GM12878 (cell line): Measurements from ENCODE around the gene GLYAT. TPM values are rescaled to one million over a fixed set of nuclear protein-coding genes. Genes with fewer than 3 reads are reported as not detected.

Experiments used
- ATAC-seq: fragments of 200-7000 bp; cut with Tn5 transposase; 3 replicates; pipeline ENCODE4 v1.9.1; 2020; ENCODE audit warnings: mild to moderate bottlenecking, moderate library complexity
- BruUV-seq: library from RNA; stranded (reverse); fragments of 400-500 nt; replicated peaks from 2 replicates; lab custom pipeline; 2021; lab: Mats Ljungman, UMichigan
- CTCF ChIA-PET: fragments of 300-600 bp; sonication (Branson Sonifier 250); formaldehyde crosslinking; extraction: SDS; loops from one replicate; lab custom pipeline; 2021; ENCODE audit warnings: inconsistent platforms; lab: Yijun Ruan, JAX
- POLR2A ChIA-PET: fragments of 350-600 bp; formaldehyde crosslinking; extraction: SDS; loops from one replicate; lab custom pipeline; 2021; ENCODE audit warnings: inconsistent platforms; lab: Charles Lee
- RAD21 ChIA-PET: fragments of 300-600 bp; sonication (Branson Sonifier 250); formaldehyde crosslinking; loops from one replicate; lab custom pipeline; 2023; ENCODE audit warnings: antibody characterized with exemption; ENCODE audit not compliant: unreplicated experiment; lab: Charles Lee
- SMC1A ChIA-PET: fragments of 300-600 bp; sonication (Branson Sonifier 250); formaldehyde crosslinking; loops from one replicate; lab custom pipeline; 2023; ENCODE audit not compliant: unreplicated experiment, uncharacterized antibody; lab: Charles Lee
- DNase-seq: peaks from one replicate; pipeline ENCODE4 v3.0.0-alpha.2; 2011; ENCODE audit warnings: low read depth, low spot score
- FAIRE-seq: peaks from 3 replicates; lab custom pipeline; 2011; peaks lifted over from hg19 to GRCh38; lab: Jason Lieb, UNC
- H2AFZ ChIP-seq: 2 replicates; pipeline ENCODE4 v1.6.0; 2011; ENCODE audit warnings: low read depth, low read length, control low read depth; ENCODE audit not compliant: control insufficient read depth
- H3K27ac ChIP-seq: 2 replicates; pipeline ENCODE4 v1.5.1; 2011; ENCODE audit warnings: control low read depth; ENCODE audit not compliant: control insufficient read depth, insufficient read depth
- H3K27me3 ChIP-seq, 2 experiments: replicated peaks in 1 of 2; 2 replicates each; pipeline versions ENCODE4 v1.6.0 to v1.6.1; 2011; ENCODE audit warnings: low read length in 1 of 2; ENCODE audit not compliant: control insufficient read depth in 2 of 2, insufficient read depth in 2 of 2
- H3K36me3 ChIP-seq, 2 experiments: 2 replicates each; pipeline ENCODE4 v1.5.1; 2011; ENCODE audit warnings: low read length in 1 of 2; ENCODE audit not compliant: control insufficient read depth in 2 of 2, insufficient read depth in 2 of 2
- H3K4me1 ChIP-seq: 2 replicates; pipeline ENCODE4 v1.6.1; 2011; ENCODE audit warnings: mild to moderate bottlenecking, low read length, moderate library complexity, mixed read lengths; ENCODE audit not compliant: control insufficient read depth, insufficient read depth
- H3K4me2 ChIP-seq: 2 replicates; pipeline ENCODE4 v1.6.0; 2011; ENCODE audit warnings: control low read depth; ENCODE audit not compliant: control insufficient read depth, insufficient read depth
- H3K4me3 ChIP-seq: fragments of 200-600 bp; sonication (generic); 2 replicates; pipeline ENCODE4 v1.5.1; 2016
- H3K79me2 ChIP-seq: 2 replicates; pipeline ENCODE4 v1.6.0; 2011; ENCODE audit warnings: low read length; ENCODE audit not compliant: control insufficient read depth, insufficient read depth
- H3K9ac ChIP-seq: 2 replicates; pipeline ENCODE4 v1.8.0; 2011; ENCODE audit warnings: low read length, control low read depth, mixed read lengths; ENCODE audit not compliant: control insufficient read depth, insufficient read depth
- H3K9me3 ChIP-seq: replicated peaks from 3 replicates; pipeline ENCODE4 v1.5.1; 2011; ENCODE audit warnings: mild to moderate bottlenecking, low read length; ENCODE audit not compliant: control insufficient read depth, insufficient read depth
- H4K20me1 ChIP-seq: 2 replicates; pipeline ENCODE4 v1.6.0; 2011; ENCODE audit not compliant: control insufficient read depth, insufficient read depth
- ATF7 ChIP-seq: fragments of 450-650 bp; IDR thresholded peaks from 2 replicates; pipeline ENCODE4 v1.6.1; 2016; ENCODE audit warnings: low read depth, mild to moderate bottlenecking
- CEBPZ ChIP-seq: fragments of 150-350 bp; IDR thresholded peaks from 2 replicates; pipeline ENCODE4 v1.6.1; 2016; ENCODE audit warnings: low read depth, low read length
- ESRRA ChIP-seq: IDR thresholded peaks from 2 replicates; pipeline ENCODE4 v1.6.1; 2012; ENCODE audit warnings: mild to moderate bottlenecking, low read length, improper control_type of control experiment
- GATAD2B ChIP-seq: fragments of 450-650 bp; conservative IDR thresholded peaks from 2 replicates; pipeline ENCODE4 v1.6.1; 2017; ENCODE audit warnings: low read depth, mild to moderate bottlenecking, moderate library complexity
- MTA3 ChIP-seq: IDR thresholded peaks from 2 replicates; pipeline ENCODE4 v1.6.1; 2012; ENCODE audit warnings: low read length, inconsistent platforms, borderline replicate concordance
- SIX5 ChIP-seq: IDR thresholded peaks from 2 replicates; pipeline ENCODE4 v1.6.1; 2011; ENCODE audit warnings: mild to moderate bottlenecking, low read depth, low read length, moderate library complexity; ENCODE audit not compliant: severe bottlenecking
- SREBF1 ChIP-seq: IDR thresholded peaks from 2 replicates; pipeline ENCODE4 v1.6.1; 2012; ENCODE audit warnings: mild to moderate bottlenecking, low read length
- SUZ12 ChIP-seq: fragments of 200-600 bp; sonication (generic); IDR thresholded peaks from one replicate; pipeline ENCODE4 v1.6.1; 2018; ENCODE audit warnings: antibody characterized with exemption, mild to moderate bottlenecking; ENCODE audit not compliant: unreplicated experiment
- TARDBP ChIP-seq: IDR thresholded peaks from 2 replicates; pipeline ENCODE4 v1.6.1; 2016; ENCODE audit warnings: borderline replicate concordance
- TBL1XR1 ChIP-seq: IDR thresholded peaks from 2 replicates; pipeline ENCODE4 v1.6.1; 2012; ENCODE audit warnings: low read depth, low read length, improper control_type of control experiment
- ZBTB33 ChIP-seq: fragments of 450-650 bp; IDR thresholded peaks from 2 replicates; pipeline ENCODE4 v1.6.1; 2017; ENCODE audit warnings: mild to moderate bottlenecking
- ZZZ3 ChIP-seq: IDR thresholded peaks from 2 replicates; pipeline ENCODE4 v1.6.1; 2011; ENCODE audit warnings: low read depth; ENCODE audit not compliant: control insufficient read depth, insufficient read length
- WGBS: methylation state at CpG from one replicate; pipeline ENCODE4 v1.1.6; 2016; ENCODE audit warnings: low lambda C conversion rate; ENCODE audit not compliant: insufficient replicate concordance, insufficient coverage; ENCODE audit errors: missing lambda C conversion rate; 5-methylcytosine and 5-hydroxymethylcytosine counted together
- in situ Hi-C: fragments of 300-500 bp; cut with MboI; formaldehyde crosslinking; loops from 9 replicates; pipeline ENCODE4 v1.14.3; 2018; ENCODE audit warnings: mixed read lengths
- intact Hi-C: fragments of 100-400 bp; cut with micrococcal nuclease; formaldehyde crosslinking; loops from one replicate; pipeline ENCODE4 v1.14.2; 2022; ENCODE audit not compliant: unreplicated experiment
- polyA plus RNA-seq, 11 experiments: library from polyadenylated mRNA; depleted of rRNA in 4 of 11; unstranded in 6 of 11; stranded (reverse) in 5 of 11; fragments of >200 nt; fragmentation: Nextera tagmentation in 4 of 11; fragmentation: Illumina TruSeq in 1 of 11; extraction: Ambion mirVana in 4 of 11; extraction: Trizol in 1 of 11; gene quantifications; 1 replicate in 1 of 11; 2 replicates in 10 of 11; pipeline versions ENCODE4 v1.2.1 to v1.2.3, GENCODE V29; 2011 to 2016; ENCODE audit warnings: inconsistent platforms in 2 of 11, missing spikeins in 2 of 11, low read depth in 1 of 11
- total RNA-seq, 4 experiments: library from RNA; depleted of rRNA in 3 of 4; stranded (reverse); fragments of >200 nt in 3 of 4; fragmentation: Illumina TruSeq in 1 of 4; extraction: Trizol in 1 of 4; gene quantifications; 2 replicates each; pipeline versions ENCODE4 v1.2.1 to v1.2.3, GENCODE V29; 2013 to 2021
- TF ChIP-seq, protein P1 (sequence below): fragments of 450-650 bp; conservative IDR thresholded peaks from 2 replicates; pipeline ENCODE4 v1.6.1; 2017; ENCODE audit warnings: mild to moderate bottlenecking, moderate library complexity

The GLYAT gene
- total and polyA plus RNA-seq, 10 of the 15 experiments (the other 5 are each of a cell fraction or from before 2014, with no cell fraction given), result 0.18 TPM; not detected in 9

DNA sequence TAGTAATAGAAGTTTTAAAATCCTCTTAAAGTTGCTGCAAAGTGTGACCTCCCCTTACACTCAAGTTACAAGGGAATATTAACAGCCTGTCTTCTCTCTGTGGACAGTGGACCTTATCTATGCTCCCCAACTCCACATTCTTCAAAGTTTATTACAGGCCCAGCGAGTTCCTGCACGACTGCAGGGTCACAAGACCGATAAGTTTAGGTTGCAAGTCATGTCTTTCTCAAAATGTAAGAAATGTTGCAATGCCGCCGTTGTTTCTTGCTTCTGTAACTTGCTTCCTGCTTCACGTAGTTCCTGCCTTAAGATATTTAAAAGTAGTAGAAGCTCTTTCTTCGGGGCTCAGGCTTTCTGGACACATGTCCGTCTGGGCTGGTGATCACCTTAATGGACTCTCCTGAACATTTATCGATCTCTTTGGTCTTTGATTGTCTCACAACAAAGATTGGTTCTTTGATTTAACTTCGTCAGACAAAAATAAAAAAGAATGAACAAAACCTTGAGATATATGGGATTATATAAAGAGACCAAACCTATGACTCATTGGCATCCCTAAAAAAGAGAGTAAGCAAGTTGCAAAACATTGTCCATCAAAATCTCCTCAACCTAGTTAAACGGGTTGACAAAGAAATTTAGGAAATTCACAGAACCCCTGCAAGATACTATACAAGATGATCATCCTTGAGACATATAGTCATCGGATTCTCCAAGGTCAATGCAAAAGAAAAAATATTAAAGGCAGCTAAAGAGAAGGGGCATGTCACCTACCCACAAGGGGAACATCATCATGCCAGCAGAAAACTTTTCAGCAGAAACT is 45.4 kb upstream of the GLYAT start:
- Histone ChIP-seq H3K36me3 (no peaks in the 10 kb centered on the region), H3K4me1 (no peaks in the 10 kb centered on the region), H3K4me3 (no peak overlapping the region), H3K27me3 (no peaks in the 10 kb centered on the region), H3K9me3 (no peaks in the 10 kb centered on the region), H3K9ac (no peak overlapping the region), H2AFZ (no peak overlapping the region), H3K79me2 (no peaks in the 10 kb centered on the region), H4K20me1 (no peaks in the 10 kb centered on the region), H3K27ac (no peak overlapping the region), H3K4me2 (no peak overlapping the region)
- FAIRE-seq (no peak), ATAC-seq (no peak), DNase-seq (no peak)
- TF ChIP-seq, protein P1, sequence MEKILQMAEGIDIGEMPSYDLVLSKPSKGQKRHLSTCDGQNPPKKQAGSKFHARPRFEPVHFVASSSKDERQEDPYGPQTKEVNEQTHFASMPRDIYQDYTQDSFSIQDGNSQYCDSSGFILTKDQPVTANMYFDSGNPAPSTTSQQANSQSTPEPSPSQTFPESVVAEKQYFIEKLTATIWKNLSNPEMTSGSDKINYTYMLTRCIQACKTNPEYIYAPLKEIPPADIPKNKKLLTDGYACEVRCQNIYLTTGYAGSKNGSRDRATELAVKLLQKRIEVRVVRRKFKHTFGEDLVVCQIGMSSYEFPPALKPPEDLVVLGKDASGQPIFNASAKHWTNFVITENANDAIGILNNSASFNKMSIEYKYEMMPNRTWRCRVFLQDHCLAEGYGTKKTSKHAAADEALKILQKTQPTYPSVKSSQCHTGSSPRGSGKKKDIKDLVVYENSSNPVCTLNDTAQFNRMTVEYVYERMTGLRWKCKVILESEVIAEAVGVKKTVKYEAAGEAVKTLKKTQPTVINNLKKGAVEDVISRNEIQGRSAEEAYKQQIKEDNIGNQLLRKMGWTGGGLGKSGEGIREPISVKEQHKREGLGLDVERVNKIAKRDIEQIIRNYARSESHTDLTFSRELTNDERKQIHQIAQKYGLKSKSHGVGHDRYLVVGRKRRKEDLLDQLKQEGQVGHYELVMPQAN, result no peak
- TF ChIP-seq TARDBP (no peak), TBL1XR1 (no peak), ATF7 (no peak), CEBPZ (no peak), MTA3 (no peak), SUZ12 (no peak), GATAD2B (no peak), ZBTB33 (no peak), ZZZ3 (no peak), SREBF1 (no peak), SIX5 (no peak), ESRRA (no peak)
- RAD21 ChIA-PET, result no interaction called here
- 28% methylated on average over 12 of the region's 12 CpGs for WGBS
- BruUV-seq, result no TSS peak
- POLR2A ChIA-PET, result no interaction called here
- CTCF ChIA-PET, result interaction anchor here (1.2 kb wide), 1 partner anchor 11 kb away, joined by 3 read pairs; no protein-coding TSS in a partner anchor
- intact Hi-C loops (no loop called here), in situ Hi-C loops (no loop called here)
- SMC1A ChIA-PET, result no interaction called here
